Pancreas (tissue), 10 donors: ENCODE results near the gene PLEKHM3. TPM values are rescaled to one million over a fixed set of nuclear protein-coding genes. Genes with fewer than 3 reads are reported as not detected.

ENCODE experiments used
- ATAC-seq, 4 donors: fragments of 200-7000 bp; cut with Tn5 transposase; one replicate each; pipeline versions ENCODE4 v1.8.0 to v1.9.1; 2020; ENCODE audit warnings: mild to moderate bottlenecking in 4 of 4, moderate library complexity in 4 of 4
- DNase-seq, 6 donors: peaks; one replicate each; pipeline ENCODE4 v3.0.0-alpha.2; 2020
- FAIRE-seq: peaks from 2 replicates; lab custom pipeline; 2012; peaks lifted over from hg19 to GRCh38; lab: Jason Lieb, UNC
- H3K27ac ChIP-seq, 4 donors: fragments of 200-600 bp; sonication (generic); 1 replicate in 3 of 4; 2 replicates in 1 of 4; pipeline versions ENCODE4 v1.5.0 to v1.8.0; 2020
- H3K27me3 ChIP-seq, 4 donors: fragments of 200-600 bp; one replicate each; pipeline ENCODE4 v1.8.0; 2021
- H3K36me3 ChIP-seq, 3 donors: fragments of 200-600 bp; sonication (generic) in 1 of 3; one replicate each; pipeline versions ENCODE4 v1.5.0 to v1.8.0; 2020 to 2021
- H3K4me1 ChIP-seq, 3 donors: fragments of 200-600 bp; one replicate each; pipeline ENCODE4 v1.8.0; 2021
- H3K4me3 ChIP-seq, 4 donors: fragments of 200-600 bp; sonication (generic) in 2 of 4; one replicate each; pipeline versions ENCODE4 v1.5.0 to v1.8.0; 2020 to 2021
- H3K9me3 ChIP-seq, 4 donors: fragments of 200-600 bp; one replicate each; pipeline ENCODE4 v1.8.0; 2021
- WGBS, 2 donors: extraction: QIAGEN DNeasy Blood & Tissue Kit; methylation state at CpG; one replicate each; pipeline ENCODE4 v1.1.7; 2013; 5-methylcytosine and 5-hydroxymethylcytosine counted together
- intact Hi-C, 3 donors: fragments of 100-400 bp; cut with DNase I; formaldehyde crosslinking; loops; one replicate each; pipeline versions ENCODE4 v1.11.1 to v1.14.2; 2022
- polyA plus RNA-seq, 2 donors: library from polyadenylated mRNA; stranded (reverse); fragments of 200-250 nt; gene quantifications; one replicate each; pipeline ENCODE4 v1.2.3, GENCODE V29; 2013
- total RNA-seq, 6 donors: library from RNA; stranded (reverse); fragmentation: NEBNext Ultra II Directional in 4 of 6; extraction: Animal tissue kit (Norgen Biotek cat#: 25700) in 4 of 6; gene quantifications; one replicate each; pipeline versions ENCODE4 v1.2.1 to v1.2.4, GENCODE V29; 2021 to 2023
- TF ChIP-seq, protein P1 (sequence below), 4 donors: fragments of 200-600 bp; sonication (generic) in 3 of 4; IDR thresholded peaks; one replicate each; pipeline versions ENCODE4 v1.5.0 to v1.8.0; 2021; ENCODE audit warnings: antibody characterized with exemption in 4 of 4
- donor health status: healthy with polysubstance abuse.
- donor health status: DM: no; HTN: no; CAD: no; lungs with moderate emphysema.
- donor health status: DM: no; HTN: no; CAD: no.
- donor health status: control.
- donor health status: control.
- donor health status: Bipolar disorder and iron deficiency.
- donor health status: DM: yes; HTN: yes; CAD: no.
- donor health status: DM: no; HTN: no; CAD: no.
- donor health status: DM: no; HTN: no; CAD: no.
- donor health status: DM: yes; HTN: yes; CAD: no.

Gene PLEKHM3
- total and polyA plus RNA-seq, 8 donors, result 3.0 to 10.2 (median 5.4) TPM

DNA sequence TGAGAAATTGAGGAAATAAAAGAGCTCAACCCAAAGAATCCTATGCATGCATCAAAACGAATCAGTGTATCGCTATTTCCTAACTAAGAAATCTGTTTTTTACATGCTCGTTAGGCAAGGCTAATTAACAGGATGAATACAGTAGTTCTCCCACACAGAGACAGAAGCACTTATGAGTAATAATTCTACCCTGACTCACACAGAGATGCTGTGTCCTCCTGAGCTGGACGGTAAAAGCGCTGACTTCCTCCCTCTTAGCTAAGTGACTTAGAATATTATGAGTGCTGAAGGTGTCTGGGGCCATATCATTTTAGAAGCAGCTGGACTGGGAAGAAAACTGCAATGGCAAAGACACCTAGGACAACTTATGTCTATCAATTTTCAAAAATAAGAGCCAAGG is 18.5 kb downstream of the PLEKHM3 start:
- 91 to 95% methylated on average over 5 of the region's 5 CpGs for WGBS, 2 donors
- FAIRE-seq (no peak), ATAC-seq (no peak), DNase-seq (no peak)
- TF ChIP-seq, protein P1, sequence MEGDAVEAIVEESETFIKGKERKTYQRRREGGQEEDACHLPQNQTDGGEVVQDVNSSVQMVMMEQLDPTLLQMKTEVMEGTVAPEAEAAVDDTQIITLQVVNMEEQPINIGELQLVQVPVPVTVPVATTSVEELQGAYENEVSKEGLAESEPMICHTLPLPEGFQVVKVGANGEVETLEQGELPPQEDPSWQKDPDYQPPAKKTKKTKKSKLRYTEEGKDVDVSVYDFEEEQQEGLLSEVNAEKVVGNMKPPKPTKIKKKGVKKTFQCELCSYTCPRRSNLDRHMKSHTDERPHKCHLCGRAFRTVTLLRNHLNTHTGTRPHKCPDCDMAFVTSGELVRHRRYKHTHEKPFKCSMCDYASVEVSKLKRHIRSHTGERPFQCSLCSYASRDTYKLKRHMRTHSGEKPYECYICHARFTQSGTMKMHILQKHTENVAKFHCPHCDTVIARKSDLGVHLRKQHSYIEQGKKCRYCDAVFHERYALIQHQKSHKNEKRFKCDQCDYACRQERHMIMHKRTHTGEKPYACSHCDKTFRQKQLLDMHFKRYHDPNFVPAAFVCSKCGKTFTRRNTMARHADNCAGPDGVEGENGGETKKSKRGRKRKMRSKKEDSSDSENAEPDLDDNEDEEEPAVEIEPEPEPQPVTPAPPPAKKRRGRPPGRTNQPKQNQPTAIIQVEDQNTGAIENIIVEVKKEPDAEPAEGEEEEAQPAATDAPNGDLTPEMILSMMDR (IDR thresholded peaks at IDR 0.05), result no peak
- no peak overlapping the region for H3K4me3 ChIP-seq
- no peak overlapping the region for H3K27ac ChIP-seq
- intact Hi-C loops, result no loop called here
- no peaks in the 10 kb centered on the region for H3K27me3 ChIP-seq
- no peaks in the 10 kb centered on the region for H3K36me3 ChIP-seq
- H3K9me3 ChIP-seq, result no peaks in the 10 kb centered on the region
- no peaks in the 10 kb centered on the region for H3K4me1 ChIP-seq

DNA sequence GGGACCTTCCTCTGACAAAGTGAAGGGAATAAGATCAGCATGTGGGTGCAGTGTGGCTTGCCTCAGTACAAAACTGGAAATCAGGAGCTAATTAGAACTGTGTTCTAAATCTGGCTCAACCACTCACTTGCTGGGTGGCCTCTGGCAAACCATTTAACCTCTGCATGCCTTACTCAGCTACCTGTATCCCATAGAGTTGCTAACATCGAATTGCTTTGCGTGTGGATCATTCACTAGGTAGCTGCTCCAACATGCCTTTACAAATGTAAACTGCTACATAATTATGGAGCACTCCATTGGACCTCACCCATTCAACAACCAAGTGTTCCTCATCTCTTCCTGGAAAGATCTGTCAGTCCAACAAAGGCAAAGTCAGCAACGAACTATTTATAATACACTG is 19.0 kb downstream of the PLEKHM3 start:
- Histone ChIP-seq H3K27me3 (no peaks in the 10 kb centered on the region), H3K36me3 (no peaks in the 10 kb centered on the region), H3K4me1 (no peaks in the 10 kb centered on the region), H3K9me3 (no peaks in the 10 kb centered on the region), H3K4me3 (no peak overlapping the region), H3K27ac (no peak overlapping the region)
- WGBS, 2 donors, result 82 to 95% methylated on average over 3 of the region's 3 CpGs
- TF ChIP-seq, protein P1 (IDR thresholded peaks at IDR 0.05), result no peak
- intact Hi-C loops, result no loop called here
- FAIRE-seq, result no peak
- ATAC-seq, result no peak
- DNase-seq, result no peak

DNA sequence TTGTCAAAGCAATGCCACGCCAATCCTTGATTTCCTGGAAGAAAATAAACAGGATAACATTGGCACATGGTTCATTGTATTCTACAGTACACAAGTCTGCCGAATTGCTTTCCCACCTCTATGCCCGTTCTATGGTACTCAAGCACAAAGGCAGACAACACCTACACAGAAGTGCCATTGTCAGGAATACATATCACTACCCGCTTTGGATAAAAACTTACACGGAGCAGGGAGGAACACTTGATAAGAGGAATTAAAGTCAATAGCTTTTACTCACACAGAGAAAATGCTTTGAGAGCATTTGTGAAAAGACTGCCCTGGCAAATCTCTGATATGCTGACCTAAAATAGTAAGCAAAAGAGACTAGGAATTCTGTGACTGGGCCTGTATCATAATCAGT is 23.4 kb downstream of the PLEKHM3 start:
- 52 to 57% methylated on average over 5 of the region's 5 CpGs for WGBS, 2 donors
- Histone ChIP-seq H3K36me3 (peaks cover 0 to 6% (median 0%) of the 10 kb centered on the region in 3 donors), H3K4me3 (no peak overlapping the region), H3K9me3 (no peaks in the 10 kb centered on the region), H3K27me3 (no peaks in the 10 kb centered on the region), H3K27ac (no peak overlapping the region), H3K4me1 (no peaks in the 10 kb centered on the region)
- FAIRE-seq (no peak), DNase-seq (no peak), ATAC-seq (no peak)
- TF ChIP-seq, protein P1 (IDR thresholded peaks at IDR 0.05), result no peak
- intact Hi-C loops, result no loop called here

DNA sequence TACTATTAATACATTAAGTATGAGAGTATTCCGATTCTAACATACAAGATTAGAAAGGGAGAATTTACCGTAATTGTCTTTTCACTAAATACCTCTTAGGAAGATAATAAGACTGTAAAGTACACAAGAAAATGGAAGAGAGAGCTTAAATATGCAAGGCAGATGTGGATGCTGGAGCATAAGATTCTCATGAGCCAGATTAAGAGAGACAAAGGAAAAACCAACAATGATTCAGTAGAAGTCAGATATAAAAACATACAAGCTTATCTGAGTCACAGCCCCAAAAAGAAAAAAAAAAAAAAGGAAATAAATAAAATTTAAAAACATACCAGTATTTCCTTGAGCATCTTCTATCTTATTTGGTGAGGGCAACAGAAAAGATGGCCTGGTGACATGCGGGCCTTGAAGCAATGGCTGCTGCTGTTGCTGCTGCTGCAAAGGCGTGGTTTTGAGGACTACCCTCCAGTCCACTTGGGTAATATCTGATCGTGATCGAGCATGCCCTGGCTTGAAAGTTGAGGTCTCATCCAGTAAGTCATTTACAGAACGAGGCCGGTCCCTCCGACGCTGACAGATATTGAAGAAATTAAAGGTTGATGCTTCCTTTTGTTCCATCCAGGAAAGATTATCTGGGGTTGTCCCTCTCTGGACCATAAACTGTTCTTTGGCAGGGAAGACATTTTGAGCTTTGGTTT is 24.5 kb downstream of the PLEKHM3 start:
- FAIRE-seq (no peak), ATAC-seq (no peak), DNase-seq (no peak)
- Histone ChIP-seq H3K4me1 (no peaks in the 10 kb centered on the region), H3K4me3 (no peak overlapping the region), H3K36me3 (peaks cover 0 to 6% (median 0%) of the 10 kb centered on the region in 3 donors), H3K27ac (no peak overlapping the region), H3K27me3 (no peaks in the 10 kb centered on the region), H3K9me3 (no peaks in the 10 kb centered on the region)
- WGBS, 2 donors, result 95 to 96% methylated on average over 10 of the region's 10 CpGs
- TF ChIP-seq, protein P1 (IDR thresholded peaks at IDR 0.05), result no peak
- intact Hi-C loops, result no loop called here

DNA sequence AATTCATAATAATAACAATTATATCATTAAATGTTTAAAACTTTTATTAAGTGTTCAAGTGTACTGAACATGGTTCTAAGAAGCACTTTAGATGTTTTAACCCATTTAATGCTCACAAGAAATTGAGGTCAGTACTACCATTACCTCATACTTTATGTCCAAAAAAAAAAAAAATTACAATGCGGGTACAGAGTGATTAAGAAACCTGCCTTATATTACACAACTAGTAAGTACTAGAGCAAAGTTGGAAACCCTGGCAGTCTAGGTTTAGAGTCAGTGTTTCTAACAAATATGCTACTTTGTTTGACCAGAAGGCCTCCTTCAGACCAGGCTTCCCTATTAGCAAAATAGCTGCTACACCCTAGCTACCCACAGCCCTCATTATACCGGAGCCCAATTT is 28.5 kb downstream of the PLEKHM3 start:
- H3K4me1 ChIP-seq, result no peaks in the 10 kb centered on the region

More for the DNA sequence above, 28.5 kb downstream of the PLEKHM3 start:
- FAIRE-seq (no peak), ATAC-seq (no peak), DNase-seq (no peak)
- intact Hi-C loops, result no loop called here
- H3K27me3 ChIP-seq, result no peaks in the 10 kb centered on the region
- WGBS, 2 donors, result 88 to 91% methylated on average over 2 of the region's 2 CpGs
- TF ChIP-seq, protein P1 (IDR thresholded peaks at IDR 0.05), result no peak
- no peaks in the 10 kb centered on the region for H3K9me3 ChIP-seq
- H3K27ac ChIP-seq, result no peak overlapping the region
- H3K36me3 ChIP-seq, result peaks cover 0 to 6% (median 0%) of the 10 kb centered on the region in 3 donors
- no peak overlapping the region for H3K4me3 ChIP-seq
